OCI-LY3 (cell line): ENCODE measurements around the gene CHPT1.

ENCODE experiments used
- CTCF ChIP-seq: fragments of 200-600, 300-600 bp; sonication (generic); IDR thresholded peaks from 2 replicates; pipeline ENCODE4 v1.5.1; 2014; ENCODE audit warnings: antibody characterized with exemption, low read length, low read depth
- EZH2phosphoT487 ChIP-seq: fragments of 200-600 bp; shearing (Covaris generic); IDR thresholded peaks from 2 replicates; pipeline ENCODE4 v1.6.1; 2018; ENCODE audit warnings: antibody characterized with exemption, mixed run types, low read depth

- TF ChIP-seq CTCF (no peak), EZH2phosphoT487 (no peak)
Measured at GRCh38 chr12:101745481-101745880, 48.0 kb downstream of the CHPT1 start.
